HG03457 (cell line): ENCODE data around the gene NLK.
"Not testable (repeated sequence)": the region's sequence is repeated elsewhere in the genome, so short reads cannot be mapped to it uniquely, and the experiment has no call there.

Experiments used
- ATAC-seq: cut with Tn5 transposase; IDR thresholded peaks from one replicate; pipeline ENCODE4 v1.9.1; 2021; ENCODE audit warnings: moderate number of reproducible peaks; ENCODE audit not compliant: unreplicated experiment

The NLK gene

DNA sequence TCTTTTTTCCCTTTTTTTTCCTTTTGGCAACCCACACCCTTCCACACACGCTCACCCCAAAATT is at the start of gene NLK:
Gene NLK (plus strand): TSS at position 21 of the 64 bp plus-strand sequence. CDS start 197 bp downstream, outside the sequence.
- no peak for ATAC-seq

DNA sequence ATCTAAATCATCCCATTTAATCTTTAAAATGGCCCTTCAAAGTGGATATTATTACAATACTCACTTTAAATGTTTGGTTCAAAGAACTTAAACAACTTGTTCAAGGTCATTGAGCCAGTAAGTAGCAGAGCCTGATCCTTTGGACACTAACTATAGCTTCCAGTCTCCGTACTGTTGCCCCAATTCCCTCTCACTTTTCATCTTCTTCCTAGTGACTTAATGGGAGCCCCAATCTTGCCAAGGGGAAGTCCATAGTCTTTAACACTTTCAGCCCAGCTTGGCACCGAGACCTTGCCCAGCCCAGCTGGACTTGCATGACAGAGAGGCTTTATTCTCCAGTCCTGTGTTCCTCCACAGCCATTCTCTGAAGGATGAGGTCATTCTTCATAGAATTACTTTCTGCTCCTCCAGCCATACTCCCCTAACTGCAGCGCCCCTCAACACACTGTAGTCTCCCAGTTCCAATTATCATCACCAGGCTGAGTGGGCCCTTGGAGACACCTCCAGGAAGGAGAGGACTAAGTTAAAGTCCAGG is 49.2 kb upstream of the NLK start:
- no peak for ATAC-seq

DNA sequence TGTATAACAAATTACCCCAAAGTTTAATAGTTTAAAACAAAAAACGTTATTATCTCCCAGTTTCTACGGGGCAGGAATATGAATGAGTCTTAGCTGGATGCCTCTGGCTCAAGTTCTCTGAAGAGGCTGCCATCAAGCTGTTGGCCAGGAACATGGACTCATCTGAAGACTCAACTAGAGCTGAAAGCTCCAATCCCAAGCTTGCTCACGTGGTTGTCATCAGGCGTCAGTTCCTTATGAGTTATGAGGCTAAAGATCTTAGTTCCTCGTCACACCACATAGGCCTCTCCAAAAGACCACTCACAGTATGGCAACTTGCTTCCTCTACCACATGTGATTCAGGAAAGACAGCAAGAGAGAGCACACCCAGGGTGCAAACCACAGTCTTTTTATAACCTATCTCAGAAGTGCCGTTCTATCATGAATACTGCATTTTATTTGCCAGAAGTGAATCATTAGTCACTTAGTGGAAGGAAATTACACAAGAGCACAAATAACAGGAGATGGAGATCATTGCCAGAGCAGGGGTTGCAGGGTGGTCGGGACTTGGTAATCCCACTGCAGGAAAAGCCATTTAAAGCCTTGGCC is 48.7 kb upstream of the NLK start:
- ATAC-seq, result no peak

- ATAC-seq, result no peak
These were observed 47.9 kb upstream of the NLK start for GRCh38 chr17:27994586-27994985.

- no peak for ATAC-seq
These were observed 46.9 kb upstream of the NLK start for GRCh38 chr17:27995554-27995953.

DNA sequence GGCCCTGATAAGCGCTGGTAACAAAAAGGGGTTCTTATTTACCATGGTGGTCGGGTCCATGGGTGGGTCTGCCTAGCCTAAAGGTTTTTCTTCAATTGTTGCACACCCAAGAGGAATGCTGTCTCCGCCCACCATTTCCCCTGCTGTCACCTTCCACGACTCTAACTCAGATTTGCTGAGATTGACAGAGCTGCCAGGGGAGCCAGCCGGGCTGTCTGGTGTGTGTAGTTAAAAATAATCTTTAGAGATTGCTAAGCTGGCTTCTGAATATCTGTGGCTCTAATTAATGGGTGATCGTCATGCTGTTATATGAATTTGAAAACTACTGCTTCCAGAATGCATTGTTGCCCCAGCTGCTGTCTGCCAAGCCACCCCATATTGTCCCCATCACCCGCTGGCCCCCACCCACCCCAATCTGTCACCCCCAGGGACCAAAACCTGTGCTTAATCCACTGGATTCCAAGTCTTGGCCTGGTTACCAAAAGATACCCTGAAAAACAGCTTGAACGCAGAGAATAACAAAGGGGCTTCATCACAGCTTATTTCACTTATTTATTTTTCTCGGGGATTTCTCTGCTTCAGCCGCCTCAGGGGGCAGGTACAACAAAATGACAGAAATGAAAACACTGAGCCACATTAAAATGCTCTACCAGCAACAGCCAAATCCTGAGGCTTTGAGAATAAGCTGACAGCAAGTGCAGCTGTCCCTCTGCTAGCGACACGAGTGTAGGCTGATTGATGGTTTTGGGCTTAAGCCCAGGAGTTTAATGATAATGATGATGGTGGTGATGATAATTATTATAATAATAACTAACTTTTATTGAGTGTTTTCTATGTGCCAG is 46.1 kb upstream of the NLK start:
- no peak for ATAC-seq

GRCh38 chr17:27997044-27997401 is 45.5 kb upstream of the NLK start:
- ATAC-seq, result no peak

GRCh38 chr17:27997522-27997921 is 45.0 kb upstream of the NLK start:
- no peak for ATAC-seq

- no peak for ATAC-seq
These were observed 41.3 kb upstream of the NLK start for GRCh38 chr17:28001149-28001548.

DNA sequence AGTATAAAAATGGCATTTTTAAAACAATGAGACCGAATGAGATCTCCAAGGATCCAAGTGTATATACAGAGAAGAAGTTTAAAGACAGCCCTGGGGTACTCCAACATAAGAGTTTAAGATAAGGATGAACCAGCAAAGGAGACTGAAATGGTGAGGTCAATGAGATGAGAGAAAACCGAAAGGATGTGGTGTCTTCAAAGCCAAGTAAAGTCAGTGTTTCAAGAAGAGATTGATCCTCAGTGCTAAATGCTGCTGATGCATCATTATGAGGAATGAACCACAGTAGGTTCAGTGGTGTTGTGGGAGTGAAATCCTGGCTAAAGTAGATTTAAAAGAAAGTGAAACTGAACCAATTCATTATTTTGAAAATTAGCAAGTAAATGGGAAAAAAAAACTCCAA is 38.1 kb upstream of the NLK start:
- no peak for ATAC-seq

- not testable (repeated sequence) for ATAC-seq
These were observed 34.6 kb upstream of the NLK start for GRCh38 chr17:28007925-28008324.

DNA sequence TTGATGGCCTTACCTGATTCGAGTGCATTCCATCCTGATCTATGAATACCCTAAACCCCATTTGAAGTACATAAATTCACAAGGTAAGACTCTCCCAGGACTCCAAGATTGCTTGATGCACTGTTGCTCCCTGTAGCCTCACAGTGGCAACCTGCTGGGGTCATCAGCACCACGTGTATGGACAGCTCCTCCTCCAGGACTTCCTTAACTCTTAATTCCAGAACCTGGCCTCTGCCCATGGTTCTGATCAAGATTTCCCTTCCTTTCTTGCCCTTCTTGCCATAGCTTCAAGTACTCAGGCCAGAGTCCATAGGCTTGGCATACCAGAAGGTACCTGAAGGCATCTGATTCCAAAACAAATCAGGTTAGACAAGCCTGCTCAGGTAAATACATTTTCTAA is 34.0 kb upstream of the NLK start:
- no peak for ATAC-seq

DNA sequence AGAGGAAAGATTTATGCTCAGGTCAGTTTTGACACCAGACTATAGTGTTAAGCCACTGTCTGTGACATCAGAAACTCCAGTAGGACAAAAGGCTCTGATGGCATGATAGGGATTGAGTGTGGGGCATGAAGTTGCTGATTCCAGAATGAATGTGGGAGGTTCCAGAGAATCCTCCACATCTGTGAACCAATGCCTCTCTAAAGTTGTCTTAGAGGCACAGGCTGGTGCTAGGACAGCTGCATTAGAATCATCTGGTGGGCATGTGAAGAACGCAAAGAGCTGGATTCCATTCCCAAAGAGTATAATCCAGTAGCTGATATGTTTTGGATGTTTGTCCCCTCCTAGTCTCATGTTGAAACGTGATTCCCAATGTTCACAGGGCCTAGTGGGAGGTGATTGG is 32.1 kb upstream of the NLK start:
- ATAC-seq, result no peak

DNA sequence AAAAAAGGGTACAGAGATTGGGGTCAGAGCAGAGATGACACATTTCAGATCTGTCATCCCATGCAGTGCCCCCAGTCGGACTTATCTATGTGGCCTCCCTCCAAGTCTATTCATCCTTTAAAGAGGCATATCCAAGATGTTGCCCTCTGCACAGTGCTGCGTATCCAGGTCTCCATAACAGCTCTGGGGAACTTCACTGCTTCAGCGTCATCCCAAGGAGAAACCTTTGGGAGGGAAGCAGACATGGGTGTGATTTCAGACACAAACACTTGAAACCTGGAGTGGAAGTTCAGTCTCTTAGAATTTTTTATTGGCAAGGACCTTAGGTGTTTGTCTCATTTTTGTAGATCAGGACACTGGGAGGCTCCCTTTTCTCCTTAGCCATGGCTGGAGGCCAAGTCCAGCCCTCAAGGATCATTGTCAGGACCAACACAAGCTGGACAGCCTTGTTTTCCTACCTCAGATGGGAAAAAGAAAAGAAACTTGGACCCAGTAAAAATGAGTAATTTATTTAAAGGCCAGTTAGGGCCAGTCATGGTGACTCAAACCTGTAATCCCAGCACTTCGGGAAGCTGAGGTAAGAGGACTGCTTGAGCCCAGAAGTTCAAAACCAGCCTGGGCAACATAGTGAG is 23.9 kb upstream of the NLK start:
- ATAC-seq, result no peak

- ATAC-seq, result no peak
These were observed 22.0 kb upstream of the NLK start for GRCh38 chr17:28020515-28020914.

DNA sequence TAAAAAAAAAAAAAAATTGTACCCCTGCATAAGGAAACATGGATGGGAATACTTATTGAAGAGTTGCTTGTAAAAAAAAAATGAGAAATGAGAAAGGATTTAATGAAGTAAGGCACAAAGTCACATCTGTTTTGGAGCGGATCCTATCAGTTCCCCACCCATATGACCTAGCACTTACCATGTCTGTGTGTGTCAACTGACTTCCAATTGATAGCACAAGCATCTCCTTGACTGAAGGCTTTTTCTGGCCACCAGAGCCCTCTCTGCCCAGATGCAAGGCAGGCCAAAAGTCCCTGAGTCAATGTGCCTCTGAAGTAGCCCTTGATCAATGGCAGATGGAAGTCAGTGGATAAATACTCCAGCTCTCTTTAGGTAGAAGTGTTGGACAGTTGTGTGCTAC is 13.4 kb upstream of the NLK start:
- ATAC-seq, result no peak

- no peak for ATAC-seq
These were observed 12.1 kb upstream of the NLK start for GRCh38 chr17:28030386-28030785.

GRCh38 chr17:28031174-28031573 is 11.3 kb upstream of the NLK start:
- ATAC-seq, result no peak

DNA sequence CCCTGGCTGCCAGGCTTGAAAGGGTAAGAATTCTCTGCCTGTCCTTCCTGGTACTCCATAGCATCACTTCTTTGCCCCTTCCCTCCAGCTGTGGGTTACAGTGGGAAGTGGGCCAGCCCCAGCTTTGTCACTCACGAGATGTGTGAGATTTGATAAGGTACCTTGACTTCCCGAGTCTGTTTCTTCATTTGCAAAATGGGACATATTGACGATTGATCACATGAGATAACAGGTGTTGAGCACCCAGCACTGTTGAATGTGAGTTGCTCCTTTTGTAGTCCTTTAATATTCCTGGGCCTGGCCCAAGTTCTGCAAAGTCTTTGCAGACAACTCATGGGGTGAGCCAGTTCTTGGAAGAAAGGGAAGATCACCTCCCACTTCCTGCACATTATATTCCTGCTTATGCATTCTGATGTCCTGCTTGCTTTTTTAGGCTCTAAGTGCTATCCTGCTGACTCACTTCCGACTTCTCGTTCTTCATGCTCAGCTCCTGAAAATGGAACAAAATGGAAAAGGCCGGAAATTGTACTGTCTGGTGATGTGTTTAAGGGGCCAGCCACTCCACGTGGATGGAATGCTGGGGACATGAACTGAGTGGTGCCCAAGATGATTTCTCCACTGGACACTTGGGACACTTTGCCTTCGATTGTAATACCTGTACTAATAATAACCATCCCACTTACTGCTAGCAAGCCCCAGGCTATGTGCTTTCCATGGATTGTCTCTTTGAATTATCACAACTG is 8.3 kb upstream of the NLK start:
- no peak for ATAC-seq

DNA sequence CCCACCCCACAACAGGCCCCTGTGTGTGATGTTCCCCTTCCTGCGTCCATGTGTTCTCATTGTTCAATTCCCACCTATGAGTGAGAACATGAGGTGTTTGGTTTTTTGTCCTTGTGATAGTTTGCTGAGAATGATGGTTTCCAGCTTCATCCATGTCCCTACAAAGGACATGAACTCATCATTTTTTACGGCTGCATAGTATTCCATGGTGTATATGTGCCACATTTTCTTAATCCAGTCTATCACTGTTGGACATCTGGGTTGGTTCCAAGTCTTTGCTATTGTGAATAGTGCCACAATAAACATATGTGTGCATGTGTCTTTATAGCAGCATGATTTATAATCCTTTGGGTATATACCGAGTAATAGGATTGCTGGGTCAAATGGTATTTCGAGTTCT is 7.0 kb upstream of the NLK start:
- ATAC-seq, result not testable (repeated sequence)

- ATAC-seq, result not testable (repeated sequence)
These were observed 6.6 kb upstream of the NLK start for GRCh38 chr17:28035884-28036283.

GRCh38 chr17:28038802-28039201 is 3.7 kb upstream of the NLK start:
- no peak for ATAC-seq
